HCT116 (cell line): ENCODE measurements around the gene SUGCT.

Experiments
- CBX3 ChIP-seq: IDR thresholded peaks from 2 replicates; pipeline ENCODE4 v1.6.1; 2012; ENCODE audit warnings: low read depth
- JUND ChIP-seq: IDR thresholded peaks from 2 replicates; pipeline ENCODE4 v1.6.1; 2012
- POLR2A ChIP-seq: IDR thresholded peaks from 2 replicates; pipeline ENCODE4 v1.7.0; 2011; ENCODE audit warnings: borderline replicate concordance; ENCODE audit not compliant: insufficient read depth, insufficient read length; ENCODE audit errors: extremely low read depth
- POLR2AphosphoS5 ChIP-seq: IDR thresholded peaks from 2 replicates; pipeline ENCODE4 v1.6.1; 2011; ENCODE audit warnings: mild to moderate bottlenecking, low read depth, low read length, moderate library complexity
- YY1 ChIP-seq: IDR thresholded peaks from 2 replicates; pipeline ENCODE4 v1.6.1; 2011; ENCODE audit warnings: low read length, low read depth, moderate library complexity, mild to moderate bottlenecking; ENCODE audit not compliant: insufficient replicate concordance; ENCODE audit errors: extremely low read depth
- ZFX ChIP-seq: fragments of 450-650 bp; IDR thresholded peaks from 2 replicates; pipeline ENCODE4 v1.6.1; 2017
- ZNF274 ChIP-seq: fragments of 200-500 bp; sonication (Bioruptor generic); IDR thresholded peaks from 2 replicates; pipeline ENCODE4 v1.6.1; 2014; ENCODE audit warnings: mild to moderate bottlenecking, low read depth, low read length, inconsistent platforms
- TF ChIP-seq, protein P1 (sequence below), 3 experiments: fragments of 200-600 bp in 1 of 3; sonication (generic) in 1 of 3; IDR thresholded peaks in 2 of 3; conservative IDR thresholded peaks in 1 of 3; 2 replicates each; pipeline ENCODE4 v1.5.1; 2012 to 2017; ENCODE audit warnings: low read depth in 2 of 3, low read length in 2 of 3, antibody characterized with exemption in 1 of 3, borderline replicate concordance in 1 of 3, control low read depth in 1 of 3, mild to moderate bottlenecking in 1 of 3, mixed read lengths in 1 of 3, mixed run types in 1 of 3, moderate library complexity in 1 of 3; ENCODE audit not compliant: insufficient read depth in 1 of 3
- TF ChIP-seq, protein P2 (sequence below): IDR thresholded peaks from 2 replicates; pipeline ENCODE4 v1.6.1; 2012

DNA sequence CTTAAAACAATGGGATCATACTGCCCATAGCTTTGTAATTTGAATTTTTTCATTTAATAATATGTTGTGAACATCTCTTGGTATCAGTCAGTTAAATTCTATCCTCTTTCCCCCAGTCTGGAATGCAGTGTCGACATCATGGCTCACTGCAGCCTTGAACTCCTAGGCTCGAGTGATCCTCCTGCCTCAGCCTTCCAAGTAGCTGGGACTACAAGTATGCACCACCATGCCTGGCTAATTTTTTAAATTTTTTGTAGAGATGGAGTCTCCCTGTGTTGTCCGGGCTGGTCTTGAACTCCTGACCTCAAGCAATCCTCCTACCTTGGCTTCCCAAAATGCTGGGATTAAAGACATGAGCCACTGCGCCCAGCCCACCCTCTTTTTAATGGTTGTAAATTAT lies 35.0 kb upstream of the SUGCT start:
- TF ChIP-seq, protein P1, sequence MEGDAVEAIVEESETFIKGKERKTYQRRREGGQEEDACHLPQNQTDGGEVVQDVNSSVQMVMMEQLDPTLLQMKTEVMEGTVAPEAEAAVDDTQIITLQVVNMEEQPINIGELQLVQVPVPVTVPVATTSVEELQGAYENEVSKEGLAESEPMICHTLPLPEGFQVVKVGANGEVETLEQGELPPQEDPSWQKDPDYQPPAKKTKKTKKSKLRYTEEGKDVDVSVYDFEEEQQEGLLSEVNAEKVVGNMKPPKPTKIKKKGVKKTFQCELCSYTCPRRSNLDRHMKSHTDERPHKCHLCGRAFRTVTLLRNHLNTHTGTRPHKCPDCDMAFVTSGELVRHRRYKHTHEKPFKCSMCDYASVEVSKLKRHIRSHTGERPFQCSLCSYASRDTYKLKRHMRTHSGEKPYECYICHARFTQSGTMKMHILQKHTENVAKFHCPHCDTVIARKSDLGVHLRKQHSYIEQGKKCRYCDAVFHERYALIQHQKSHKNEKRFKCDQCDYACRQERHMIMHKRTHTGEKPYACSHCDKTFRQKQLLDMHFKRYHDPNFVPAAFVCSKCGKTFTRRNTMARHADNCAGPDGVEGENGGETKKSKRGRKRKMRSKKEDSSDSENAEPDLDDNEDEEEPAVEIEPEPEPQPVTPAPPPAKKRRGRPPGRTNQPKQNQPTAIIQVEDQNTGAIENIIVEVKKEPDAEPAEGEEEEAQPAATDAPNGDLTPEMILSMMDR (IDR thresholded peaks at IDR 0.05 in 2 of 3, conservative IDR thresholded peaks at IDR 0.05 in 1 of 3; ENCODE audit: borderline replicate concordance in 1 of 3, insufficient read depth in 1 of 3, low read depth in 2 of 3, low read length in 2 of 3): no peak
- TF ChIP-seq POLR2A (no peak), JUND (no peak), CBX3 (no peak), ZFX (no peak), YY1 (no peak), POLR2AphosphoS5 (no peak), ZNF274 (no peak)
- TF ChIP-seq, protein P2, sequence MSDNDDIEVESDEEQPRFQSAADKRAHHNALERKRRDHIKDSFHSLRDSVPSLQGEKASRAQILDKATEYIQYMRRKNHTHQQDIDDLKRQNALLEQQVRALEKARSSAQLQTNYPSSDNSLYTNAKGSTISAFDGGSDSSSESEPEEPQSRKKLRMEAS: no peak
